Mucosa of descending colon (tissue), 3 donors: ENCODE measurements around the gene LRP1. TPM values are rescaled to one million over a fixed set of nuclear protein-coding genes. Genes with fewer than 3 reads are reported as not detected.

Experiments
- ATAC-seq: fragments of 200-7000 bp; cut with Tn5 transposase; one replicate; pipeline ENCODE4 v1.9.1; 2020; ENCODE audit warnings: mild to moderate bottlenecking, moderate library complexity
- DNase-seq, 3 donors: peaks; one replicate each; pipeline ENCODE4 v3.0.0-alpha.2; 2020
- H3K36me3 ChIP-seq: fragments of 200-600 bp; one replicate; pipeline ENCODE4 v1.8.0; 2021; ENCODE audit warnings: low read depth, mild to moderate bottlenecking
- H3K4me1 ChIP-seq: fragments of 200-600 bp; one replicate; pipeline ENCODE4 v1.8.0; 2021; ENCODE audit warnings: low read depth, mild to moderate bottlenecking
- H3K4me3 ChIP-seq: fragments of 200-600 bp; one replicate; pipeline ENCODE4 v1.8.0; 2021; ENCODE audit warnings: mild to moderate bottlenecking
- H3K9me3 ChIP-seq: fragments of 200-600 bp; one replicate; pipeline ENCODE4 v1.8.0; 2021; ENCODE audit warnings: mild to moderate bottlenecking
- CTCF ChIP-seq: fragments of 200-600 bp; IDR thresholded peaks from one replicate; pipeline ENCODE4 v1.8.0; 2022; ENCODE audit warnings: antibody characterized with exemption, mild to moderate bottlenecking
- intact Hi-C, 2 donors: fragments of 100-400 bp; cut with DNase I in 1 of 2; cut with micrococcal nuclease in 1 of 2; formaldehyde crosslinking; loops; one replicate each; pipeline versions ENCODE4 v1.11.0 to v1.11.1; 2022; cut with DNase I, micrococcal nuclease
- total RNA-seq, 3 donors: library from RNA; stranded (reverse); fragmentation: NEBNext Ultra II Directional in 2 of 3; extraction: Animal tissue kit (Norgen Biotek cat#: 25700) in 2 of 3; gene quantifications; one replicate each; pipeline versions ENCODE4 v1.2.1 to v1.2.4, GENCODE V29; 2021 to 2023
- donor health status: DM: no; HTN: no; CAD: no; lungs with moderate emphysema.
- donor health status: DM: no; HTN: no; CAD: no.
- donor health status: DM: no; HTN: yes; CAD: no.

The LRP1 gene
- total RNA-seq, 3 donors from 2014 or later: 128 to 223 (median 148) TPM

- intact Hi-C loops: no loop called here
- no peak for TF ChIP-seq CTCF
- DNase-seq: no peak
- ATAC-seq: no peak
- peaks cover 9% of the 10 kb centered on the region for H3K4me1 ChIP-seq
- H3K9me3 ChIP-seq: no peaks in the 10 kb centered on the region
- H3K36me3 ChIP-seq: peaks cover 7% of the 10 kb centered on the region
- no peak overlapping the region for H3K4me3 ChIP-seq
These were observed 26.6 kb downstream of the LRP1 start for GRCh38 chr12:57154804-57155434.

DNA sequence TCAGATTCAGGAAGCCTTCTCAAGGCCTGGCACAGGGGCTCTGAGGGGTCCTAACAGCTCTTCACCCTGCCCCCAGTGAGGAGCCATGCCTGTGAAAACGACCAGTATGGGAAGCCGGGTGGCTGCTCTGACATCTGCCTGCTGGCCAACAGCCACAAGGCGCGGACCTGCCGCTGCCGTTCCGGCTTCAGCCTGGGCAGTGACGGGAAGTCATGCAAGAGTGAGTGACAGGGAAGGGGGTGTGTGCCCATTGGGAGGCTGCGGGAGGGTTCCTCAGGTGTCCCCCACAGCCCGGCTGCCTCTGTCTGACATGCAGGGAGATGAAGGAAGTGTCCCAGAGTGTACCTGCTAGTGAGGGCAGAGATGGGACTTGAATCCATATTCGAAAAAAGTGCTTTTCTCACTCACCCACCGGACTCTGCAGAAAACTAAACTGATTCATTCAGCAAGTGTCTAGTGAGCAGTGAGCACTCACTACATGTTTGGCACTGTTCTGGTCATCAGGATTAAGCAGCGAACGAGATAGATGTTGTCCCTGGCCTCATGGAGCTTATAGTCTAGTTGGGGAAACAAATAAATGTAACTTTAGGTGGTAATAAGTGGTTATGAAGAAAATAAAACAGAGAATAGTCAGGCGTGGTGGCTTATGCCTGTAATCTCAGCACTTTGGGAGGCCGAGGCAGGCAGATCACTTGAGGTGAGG is 28.6 kb downstream of the LRP1 start:
- DNase-seq (no peak), ATAC-seq (peak; percentile 5)
- Histone ChIP-seq H3K4me1 (no peaks in the 10 kb centered on the region), H3K4me3 (no peak overlapping the region), H3K9me3 (no peaks in the 10 kb centered on the region), H3K36me3 (peaks cover 7% of the 10 kb centered on the region)
- intact Hi-C loops: no loop called here
- TF ChIP-seq CTCF: no peak

DNA sequence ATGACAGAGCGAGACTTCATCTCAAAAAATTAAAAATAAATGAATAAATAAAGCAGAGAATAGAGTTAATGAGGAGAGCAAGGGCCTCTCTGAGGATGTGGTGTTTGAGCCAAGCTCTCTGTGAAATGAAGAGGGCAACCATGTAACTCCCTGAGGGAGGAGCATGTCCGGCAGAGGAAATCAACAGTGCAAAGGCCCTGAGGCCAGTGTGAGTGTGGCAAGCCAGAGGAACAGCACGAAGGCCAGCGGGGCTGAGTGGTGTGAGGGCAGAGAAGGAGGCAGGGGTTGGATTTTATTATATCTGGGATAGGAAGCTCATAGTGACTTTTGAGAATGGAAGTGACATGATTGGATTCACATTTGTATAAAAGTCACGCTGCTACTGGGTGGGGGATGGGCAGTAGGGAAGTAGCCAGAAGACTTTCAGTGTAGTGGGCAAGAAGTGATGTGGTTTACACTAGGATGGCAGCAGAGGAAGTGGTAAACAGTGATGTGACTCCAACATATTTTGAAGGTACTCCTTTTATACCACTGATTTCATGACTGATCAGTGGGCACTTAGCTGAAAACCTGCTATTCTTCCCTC is 29.4 kb downstream of the LRP1 start:
- no peaks in the 10 kb centered on the region for H3K9me3 ChIP-seq
- no peaks in the 10 kb centered on the region for H3K4me1 ChIP-seq
- ATAC-seq: no peak
- no peak overlapping the region for H3K4me3 ChIP-seq
- intact Hi-C loops: no loop called here
- peaks cover 7% of the 10 kb centered on the region for H3K36me3 ChIP-seq
- DNase-seq: no peak
- TF ChIP-seq CTCF: no peak

DNA sequence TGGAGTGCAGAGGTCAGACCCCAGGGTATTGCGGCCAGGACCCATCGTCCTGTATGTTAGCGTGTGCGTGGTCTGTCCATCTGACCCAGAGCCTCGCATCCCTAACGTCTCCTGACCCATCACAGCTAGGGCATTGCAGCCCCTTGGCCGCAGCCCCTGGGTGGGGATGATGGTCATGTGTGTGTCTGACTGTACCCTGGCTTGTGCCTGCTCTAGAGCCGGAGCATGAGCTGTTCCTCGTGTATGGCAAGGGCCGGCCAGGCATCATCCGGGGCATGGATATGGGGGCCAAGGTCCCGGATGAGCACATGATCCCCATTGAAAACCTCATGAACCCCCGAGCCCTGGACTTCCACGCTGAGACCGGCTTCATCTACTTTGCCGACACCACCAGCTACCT is 29.9 kb downstream of the LRP1 start:
- no peak for DNase-seq
- ATAC-seq: no peak
- Histone ChIP-seq H3K9me3 (no peaks in the 10 kb centered on the region), H3K36me3 (peaks cover 7% of the 10 kb centered on the region), H3K4me1 (no peaks in the 10 kb centered on the region), H3K4me3 (no peak overlapping the region)
- no peak for TF ChIP-seq CTCF
- intact Hi-C loops: no loop called here

DNA sequence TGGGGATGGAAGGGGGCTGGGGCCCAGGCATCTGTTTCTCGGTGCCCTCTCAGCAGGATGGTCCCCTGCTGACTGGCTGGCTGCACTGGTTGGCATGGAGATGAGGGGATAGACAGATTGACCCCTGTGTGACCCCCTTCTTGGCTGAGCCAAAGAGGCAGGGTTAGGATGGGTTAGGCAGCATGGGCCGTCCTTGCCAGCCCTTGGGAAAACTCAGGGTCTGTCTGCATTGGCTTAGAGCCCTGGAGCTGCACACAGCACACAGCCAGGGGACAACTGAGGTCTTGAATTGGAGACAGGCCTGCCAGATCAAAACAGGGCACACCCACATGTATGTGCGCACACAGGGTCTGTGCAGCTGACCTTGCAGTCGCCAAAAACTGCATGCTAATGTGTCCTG is 30.4 kb downstream of the LRP1 start:
- intact Hi-C loops: no loop called here
- Histone ChIP-seq H3K4me1 (no peaks in the 10 kb centered on the region), H3K36me3 (peaks cover 7% of the 10 kb centered on the region), H3K9me3 (no peaks in the 10 kb centered on the region), H3K4me3 (no peak overlapping the region)
- TF ChIP-seq CTCF: no peak
- DNase-seq (no peak), ATAC-seq (no peak)
